Uterus (tissue), 4 donors: ENCODE results near the gene XIST. TPM values are rescaled to one million over a fixed set of nuclear protein-coding genes. Genes with fewer than 3 reads are reported as not detected.

Source experiments
- DNase-seq, 2 donors: peaks; one replicate each; pipeline ENCODE4 v3.0.0-alpha.2; 2019 to 2020
- H3K27ac ChIP-seq, 2 donors: fragments of 200-600 bp; sonication (generic); 1 replicate in 1 of 2; 2 replicates in 1 of 2; pipeline ENCODE4 v1.5.1; 2016 to 2018
- H3K27me3 ChIP-seq, 2 donors: fragments of 200-600 bp; sonication (generic); one replicate each; pipeline ENCODE4 v1.5.1; 2018 to 2019; ENCODE audit warnings: control low read depth in 1 of 2
- H3K36me3 ChIP-seq, 2 donors: fragments of 200-600 bp; sonication (generic); one replicate each; pipeline ENCODE4 v1.5.1; 2019; ENCODE audit warnings: control low read depth in 1 of 2
- H3K4me1 ChIP-seq, 2 donors: fragments of 200-600 bp; sonication (generic); one replicate each; pipeline ENCODE4 v1.5.1; 2018 to 2019; ENCODE audit warnings: control low read depth in 1 of 2
- H3K4me3 ChIP-seq, 2 donors: fragments of 200-600 bp; sonication (generic); 1 replicate in 1 of 2; 2 replicates in 1 of 2; pipeline ENCODE4 v1.5.1; 2018 to 2019; ENCODE audit warnings: mild to moderate bottlenecking in 1 of 2
- H3K9me3 ChIP-seq, 2 donors: fragments of 200-600 bp; sonication (generic); one replicate each; pipeline ENCODE4 v1.5.1; 2019; ENCODE audit warnings: control low read depth in 1 of 2
- POLR2A ChIP-seq, 2 donors: fragments of 450-650 bp; IDR thresholded peaks; one replicate each; pipeline ENCODE4 v1.6.1; 2016; ENCODE audit warnings: antibody characterized with exemption in 2 of 2, mild to moderate bottlenecking in 1 of 2, moderate library complexity in 1 of 2
- intact Hi-C: fragments of 100-400 bp; cut with DNase I; formaldehyde crosslinking; loops from one replicate; pipeline ENCODE4 v1.15.1; 2023; ENCODE audit warnings: low total_unique reads
- total RNA-seq, 4 donors: library from RNA; depleted of rRNA in 3 of 4; stranded (reverse); fragments of >200 nt in 3 of 4; gene quantifications; one replicate each; pipeline versions ENCODE4 v1.1.0 to v1.2.4, GENCODE V29; 2014 to 2023
- TF ChIP-seq, protein P1 (sequence below), 4 experiments: fragments of 200-600 bp in 2 of 4; fragments of 450-650 bp in 2 of 4; sonication (generic) in 2 of 4; IDR thresholded peaks; one replicate each; pipeline ENCODE4 v1.5.1; 2016 to 2019; ENCODE audit warnings: antibody characterized with exemption in 4 of 4, mild to moderate bottlenecking in 2 of 4, moderate library complexity in 1 of 4
- donor health status: DM: yes; HTN: yes; CAD: no.

The XIST gene
- total RNA-seq, 4 donors from 2014 or later, result 191 to 525 (median 404) TPM

DNA sequence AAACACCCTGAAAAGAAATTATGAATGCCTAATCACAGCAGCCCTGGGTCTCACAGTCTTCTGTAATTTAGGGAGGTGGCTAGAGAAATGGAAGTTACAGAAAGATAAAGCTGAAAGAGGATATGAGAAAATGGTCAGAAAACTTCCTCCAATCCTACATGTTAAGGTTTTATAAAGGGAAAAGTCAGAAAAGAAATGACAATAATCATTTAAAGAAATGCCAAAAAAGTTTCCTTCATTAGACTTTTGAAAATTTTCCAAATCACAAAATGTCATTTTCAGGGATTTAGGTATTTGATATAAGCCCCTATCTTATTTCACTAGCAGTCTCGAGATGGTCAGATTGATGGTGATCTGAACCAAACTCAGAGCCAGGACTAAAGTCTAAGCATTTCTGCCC is 13.4 kb downstream of the XIST start:
- intact Hi-C loops, result no loop called here
- no peaks in the 10 kb centered on the region for H3K4me1 ChIP-seq
- no peaks in the 10 kb centered on the region for H3K36me3 ChIP-seq
- H3K27ac ChIP-seq, result no peak overlapping the region
- no peak overlapping the region for H3K4me3 ChIP-seq
- TF ChIP-seq, protein P1, sequence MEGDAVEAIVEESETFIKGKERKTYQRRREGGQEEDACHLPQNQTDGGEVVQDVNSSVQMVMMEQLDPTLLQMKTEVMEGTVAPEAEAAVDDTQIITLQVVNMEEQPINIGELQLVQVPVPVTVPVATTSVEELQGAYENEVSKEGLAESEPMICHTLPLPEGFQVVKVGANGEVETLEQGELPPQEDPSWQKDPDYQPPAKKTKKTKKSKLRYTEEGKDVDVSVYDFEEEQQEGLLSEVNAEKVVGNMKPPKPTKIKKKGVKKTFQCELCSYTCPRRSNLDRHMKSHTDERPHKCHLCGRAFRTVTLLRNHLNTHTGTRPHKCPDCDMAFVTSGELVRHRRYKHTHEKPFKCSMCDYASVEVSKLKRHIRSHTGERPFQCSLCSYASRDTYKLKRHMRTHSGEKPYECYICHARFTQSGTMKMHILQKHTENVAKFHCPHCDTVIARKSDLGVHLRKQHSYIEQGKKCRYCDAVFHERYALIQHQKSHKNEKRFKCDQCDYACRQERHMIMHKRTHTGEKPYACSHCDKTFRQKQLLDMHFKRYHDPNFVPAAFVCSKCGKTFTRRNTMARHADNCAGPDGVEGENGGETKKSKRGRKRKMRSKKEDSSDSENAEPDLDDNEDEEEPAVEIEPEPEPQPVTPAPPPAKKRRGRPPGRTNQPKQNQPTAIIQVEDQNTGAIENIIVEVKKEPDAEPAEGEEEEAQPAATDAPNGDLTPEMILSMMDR (IDR thresholded peaks at IDR 0.05), result no peak
- TF ChIP-seq POLR2A (IDR thresholded peaks at IDR 0.05), result no peak
- H3K27me3 ChIP-seq, result no peaks in the 10 kb centered on the region
- no peak for DNase-seq
- H3K9me3 ChIP-seq, result no peaks in the 10 kb centered on the region

GRCh38 chrX:73838123-73838522 is 14.4 kb downstream of the XIST start:
- no peak overlapping the region for H3K27ac ChIP-seq
- intact Hi-C loops, result no loop called here
- H3K36me3 ChIP-seq, result no peaks in the 10 kb centered on the region
- no peaks in the 10 kb centered on the region for H3K9me3 ChIP-seq
- no peak for TF ChIP-seq POLR2A (IDR thresholded peaks at IDR 0.05)
- no peaks in the 10 kb centered on the region for H3K4me1 ChIP-seq
- H3K27me3 ChIP-seq, result no peaks in the 10 kb centered on the region
- H3K4me3 ChIP-seq, result no peak overlapping the region
- no peak for DNase-seq

GRCh38 chrX:73836956-73837477 is 15.5 kb downstream of the XIST start:
- Histone ChIP-seq H3K4me1 (no peaks in the 10 kb centered on the region), H3K36me3 (no peaks in the 10 kb centered on the region), H3K4me3 (no peak overlapping the region), H3K27ac (no peak overlapping the region), H3K27me3 (no peaks in the 10 kb centered on the region), H3K9me3 (no peaks in the 10 kb centered on the region)
- DNase-seq, result no peak
- intact Hi-C loops, result no loop called here
- no peak for TF ChIP-seq POLR2A (IDR thresholded peaks at IDR 0.05)
- TF ChIP-seq, protein P1 (IDR thresholded peaks at IDR 0.05), result no peak

- Histone ChIP-seq H3K4me3 (no peak overlapping the region), H3K4me1 (no peaks in the 10 kb centered on the region), H3K9me3 (no peaks in the 10 kb centered on the region), H3K27me3 (no peaks in the 10 kb centered on the region), H3K27ac (no peak overlapping the region), H3K36me3 (no peaks in the 10 kb centered on the region)
- intact Hi-C loops, result no loop called here
- TF ChIP-seq POLR2A (IDR thresholded peaks at IDR 0.05), result no peak
- TF ChIP-seq, protein P1 (IDR thresholded peaks at IDR 0.05), result no peak
- DNase-seq, result no peak
Measured at GRCh38 chrX:73834219-73834618, 18.3 kb downstream of the XIST start.

GRCh38 chrX:73832319-73832718 is 20.2 kb downstream of the XIST start:
- no peak overlapping the region for H3K4me3 ChIP-seq
- H3K9me3 ChIP-seq, result no peaks in the 10 kb centered on the region
- no peak for TF ChIP-seq POLR2A (IDR thresholded peaks at IDR 0.05)
- TF ChIP-seq, protein P1 (IDR thresholded peaks at IDR 0.05), result no peak
- no peak for DNase-seq
- H3K4me1 ChIP-seq, result no peaks in the 10 kb centered on the region
- no peaks in the 10 kb centered on the region for H3K27me3 ChIP-seq
- intact Hi-C loops, result no loop called here
- no peak overlapping the region for H3K27ac ChIP-seq
- no peaks in the 10 kb centered on the region for H3K36me3 ChIP-seq

DNA sequence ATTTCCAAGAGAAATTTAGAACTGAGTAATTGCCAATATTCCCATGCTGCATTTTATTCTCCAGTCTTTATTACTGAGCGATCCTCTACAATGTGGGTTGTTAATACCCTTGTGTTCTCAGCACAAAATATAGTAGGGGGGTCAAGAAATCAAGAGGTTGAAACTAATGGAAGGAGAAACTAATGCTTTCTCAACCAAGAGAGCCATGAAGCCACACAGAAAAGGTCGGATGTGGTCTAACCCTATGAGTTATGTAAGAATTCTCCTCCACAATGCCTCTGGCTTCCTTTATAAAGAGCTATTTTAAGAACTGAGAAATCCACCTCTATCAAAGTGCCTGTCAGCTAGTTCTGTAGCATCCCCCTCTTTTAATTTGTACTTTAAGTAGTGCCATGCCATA is 21.0 kb downstream of the XIST start:
- H3K36me3 ChIP-seq, result no peaks in the 10 kb centered on the region
- no peaks in the 10 kb centered on the region for H3K27me3 ChIP-seq
- no peak for TF ChIP-seq POLR2A (IDR thresholded peaks at IDR 0.05)
- TF ChIP-seq, protein P1 (IDR thresholded peaks at IDR 0.05), result no peak
- no peaks in the 10 kb centered on the region for H3K9me3 ChIP-seq
- no peaks in the 10 kb centered on the region for H3K4me1 ChIP-seq
- intact Hi-C loops, result no loop called here
- DNase-seq, result no peak
- H3K4me3 ChIP-seq, result no peak overlapping the region
- H3K27ac ChIP-seq, result no peak overlapping the region
